HuH-7.5 (cell line): Measurements from ENCODE around the gene CASQ2.
"Not testable (repeated sequence)": the region's sequence is repeated elsewhere in the genome, so short reads cannot be mapped to it uniquely, and the experiment has no call there.

ENCODE experiments used
- DNase-seq: peaks from one replicate; pipeline ENCODE4 v3.0.0; 2011; ENCODE audit warnings: low spot score

CASQ2 gene

DNA sequence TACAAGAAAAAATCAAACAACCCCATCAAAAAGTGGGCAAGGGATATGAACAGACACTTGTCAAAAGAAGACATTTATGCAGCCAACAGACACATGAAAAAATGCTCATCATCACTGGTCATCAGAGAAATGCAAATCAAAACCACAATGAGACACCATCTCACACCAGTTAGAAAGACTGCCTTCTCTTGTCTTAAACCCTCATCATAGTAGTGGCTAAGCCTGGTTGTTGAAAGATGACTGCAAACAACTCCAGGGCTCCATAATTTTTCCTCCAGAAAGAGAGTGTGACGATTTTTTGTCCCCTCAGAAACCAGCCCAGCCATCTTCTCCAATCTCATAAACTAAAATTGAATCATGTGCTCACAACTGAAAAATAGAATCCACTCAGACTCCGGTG is 12.1 kb upstream of the CASQ2 start:
- DNase-seq = not testable (repeated sequence)

GRCh38 chr1:115779075-115779474 is 10.6 kb upstream of the CASQ2 start:
- not testable (repeated sequence) for DNase-seq

- DNase-seq = peak; percentile 47
These were observed 3.4 kb upstream of the CASQ2 start for GRCh38 chr1:115771847-115772457.

DNA sequence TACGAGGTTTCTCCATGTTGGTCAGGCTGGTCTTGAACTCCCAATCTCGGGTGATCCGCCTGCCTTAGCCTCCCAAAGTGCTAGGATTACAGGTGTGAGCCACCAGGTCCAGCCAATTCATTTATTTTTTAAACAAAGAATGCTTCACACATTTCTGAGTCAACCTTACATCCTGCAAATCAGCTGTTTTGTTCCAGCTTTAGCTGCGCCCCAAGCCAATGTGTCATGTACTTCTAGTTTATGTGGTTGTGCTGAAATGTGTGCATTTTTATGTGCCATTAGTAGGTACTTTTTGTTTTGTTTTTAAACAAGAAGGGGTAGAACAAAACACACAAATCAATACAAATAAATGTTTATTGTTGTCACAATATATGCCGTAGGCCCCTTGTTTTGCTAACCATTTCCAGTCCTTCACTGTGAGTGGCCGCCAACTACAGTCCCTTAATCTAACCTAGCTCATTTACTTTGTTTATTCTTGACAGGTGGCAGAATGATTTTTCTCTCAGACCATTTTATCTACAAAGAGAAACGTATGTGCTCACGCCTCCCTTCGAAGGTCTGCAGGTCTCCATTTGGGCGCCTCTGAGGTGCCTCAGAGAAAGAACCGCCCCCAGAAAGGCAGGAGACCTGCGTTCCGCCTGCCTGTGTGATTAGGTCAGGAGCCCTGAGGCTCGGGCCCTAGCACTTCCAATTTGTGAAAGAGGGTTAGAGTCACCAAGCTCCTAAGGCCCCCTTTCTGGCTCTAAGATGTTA is 2.8 kb upstream of the CASQ2 start:
- DNase-seq = no peak

GRCh38 chr1:115767403-115767802 is 1.1 kb downstream of the CASQ2 start:
- no peak for DNase-seq

DNA sequence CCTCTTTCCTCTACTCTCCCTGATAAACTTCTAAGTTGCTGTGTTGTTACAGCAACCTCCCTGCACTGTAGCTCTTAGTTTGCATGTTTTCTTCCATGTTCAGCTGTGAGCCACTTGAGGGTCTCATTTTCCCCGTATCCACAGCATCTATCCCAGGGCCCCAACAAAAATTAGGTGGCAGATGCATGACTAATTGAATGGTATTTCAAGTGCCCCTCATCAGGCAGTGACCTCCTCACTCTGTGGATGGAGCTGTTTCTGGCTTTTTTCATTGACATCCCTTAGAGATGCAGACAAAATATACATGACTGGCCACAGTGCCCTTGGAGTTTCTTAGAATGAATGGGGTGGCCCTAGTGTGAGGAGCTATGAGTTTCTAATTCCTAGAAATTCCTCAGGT is 3.4 kb downstream of the CASQ2 start:
- DNase-seq = no peak

- peak; percentile 42 for DNase-seq
These were observed 4.0 kb downstream of the CASQ2 start for GRCh38 chr1:115764541-115764940.

DNA sequence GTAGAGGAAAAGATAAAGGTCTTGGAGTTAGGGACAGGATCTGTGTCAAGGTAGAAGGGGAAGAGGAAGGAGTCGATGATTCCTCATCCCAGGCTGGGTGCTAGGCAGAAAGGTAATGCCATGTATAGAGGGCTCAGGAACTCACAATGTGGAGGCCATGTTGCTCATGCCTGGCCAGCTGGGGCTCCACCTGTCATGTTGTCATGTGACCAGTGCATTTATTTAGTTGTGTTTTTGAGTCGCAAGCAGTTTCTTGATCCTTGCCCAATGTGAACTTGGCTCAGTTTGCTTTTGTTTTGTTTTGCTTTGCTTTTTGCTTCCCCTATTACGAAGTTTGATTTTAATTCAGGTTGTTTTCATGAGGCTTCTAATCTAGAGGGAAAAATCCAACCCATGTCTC is 5.7 kb downstream of the CASQ2 start:
- DNase-seq = no peak

DNA sequence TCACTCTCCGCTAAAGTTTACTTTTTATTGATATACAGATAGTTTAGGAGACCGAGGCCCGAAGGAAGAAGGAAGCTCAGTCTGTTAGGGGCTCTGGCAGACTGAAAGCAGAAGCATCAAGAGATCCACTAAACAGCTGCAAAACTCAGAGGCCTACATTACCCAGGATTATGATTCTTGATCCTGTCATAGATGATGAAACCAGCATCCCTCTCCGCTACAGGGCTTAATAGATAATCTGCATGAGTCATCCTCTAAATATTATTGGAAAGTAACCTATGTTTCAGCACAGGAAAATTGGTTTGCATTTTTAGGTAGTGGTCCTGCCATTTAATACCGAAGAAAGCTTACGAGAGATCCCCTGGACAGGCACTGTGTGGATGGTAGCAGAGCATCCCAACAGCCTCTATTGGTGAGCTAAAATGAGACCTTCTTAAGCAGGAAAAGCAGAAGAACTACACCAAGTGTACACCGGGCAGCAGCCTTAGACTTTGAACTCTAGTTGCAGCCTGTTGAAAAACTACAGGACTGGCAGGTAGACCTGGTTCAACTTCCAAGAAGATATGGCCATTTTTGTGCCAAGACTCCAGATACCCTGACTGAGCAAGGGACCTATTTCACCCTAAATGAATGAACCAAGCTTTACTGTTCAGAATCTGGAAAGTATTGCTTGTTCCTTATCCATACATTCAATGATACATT is 6.8 kb downstream of the CASQ2 start:
- DNase-seq = no peak

GRCh38 chr1:115757856-115758255 is 10.7 kb downstream of the CASQ2 start:
- DNase-seq = no peak

DNA sequence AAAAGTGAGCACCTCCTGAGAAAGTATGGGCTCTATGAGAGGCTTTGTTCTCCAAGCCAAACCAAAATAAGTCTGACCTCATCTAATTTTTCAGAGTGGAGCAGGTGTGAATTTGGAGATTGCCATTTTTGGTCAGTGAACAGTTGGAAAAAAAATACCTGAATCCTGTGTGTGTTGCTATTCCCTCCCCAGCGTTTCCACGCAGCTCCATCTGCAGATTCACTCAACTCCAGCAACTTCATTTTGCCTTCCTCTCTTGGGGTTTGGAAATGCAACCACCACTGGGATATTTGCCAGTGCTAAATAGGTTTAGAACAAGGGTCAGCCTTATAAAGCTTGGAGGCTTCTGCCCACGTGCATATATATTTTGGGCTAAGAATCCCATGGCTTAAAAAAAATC is 11.2 kb downstream of the CASQ2 start:
- DNase-seq = no peak

- no peak for DNase-seq
These were observed 12.8 kb downstream of the CASQ2 start for GRCh38 chr1:115755456-115756370.

DNA sequence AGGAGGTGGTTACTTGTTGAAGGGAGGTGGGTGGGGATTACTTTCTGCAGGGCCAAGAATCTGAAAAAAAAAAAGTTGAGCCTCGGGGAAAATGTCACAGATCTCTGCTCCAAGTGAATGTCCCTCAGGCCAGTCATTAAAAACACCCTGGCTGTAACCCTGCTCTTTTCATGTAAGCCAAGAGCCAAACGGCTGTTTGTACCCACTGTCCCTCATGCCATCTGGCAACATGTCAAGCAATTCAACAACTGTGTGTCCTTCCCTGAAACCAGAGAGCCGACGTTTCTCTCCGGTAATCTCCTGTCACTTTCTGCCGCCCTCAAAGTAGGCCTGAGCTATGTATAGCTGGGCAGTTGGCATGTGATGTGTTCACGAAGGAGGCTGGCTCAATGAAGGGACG is 14.7 kb downstream of the CASQ2 start:
- DNase-seq = no peak

DNA sequence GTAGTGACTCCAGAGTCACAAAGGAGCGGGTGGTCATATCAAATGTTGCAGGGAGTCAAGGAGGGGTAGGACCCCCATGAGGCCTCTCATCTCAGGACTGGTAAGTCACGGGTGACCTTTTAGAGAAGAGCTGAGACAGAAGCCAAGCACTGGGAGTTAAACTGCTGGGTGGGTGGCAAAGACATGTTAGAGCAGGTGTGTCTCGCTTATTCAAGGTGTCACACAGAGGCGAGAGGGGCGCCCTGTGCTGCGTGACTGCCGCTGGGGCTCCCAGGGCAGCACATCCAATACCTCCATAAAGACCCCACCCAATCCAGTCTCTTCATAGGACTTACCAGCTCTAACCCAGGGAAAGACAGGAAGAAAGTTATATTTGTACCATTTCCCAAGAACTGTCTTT is 15.2 kb downstream of the CASQ2 start:
- no peak for DNase-seq

- no peak for DNase-seq
These were observed 19.9 kb downstream of the CASQ2 start for GRCh38 chr1:115748401-115749150.

DNA sequence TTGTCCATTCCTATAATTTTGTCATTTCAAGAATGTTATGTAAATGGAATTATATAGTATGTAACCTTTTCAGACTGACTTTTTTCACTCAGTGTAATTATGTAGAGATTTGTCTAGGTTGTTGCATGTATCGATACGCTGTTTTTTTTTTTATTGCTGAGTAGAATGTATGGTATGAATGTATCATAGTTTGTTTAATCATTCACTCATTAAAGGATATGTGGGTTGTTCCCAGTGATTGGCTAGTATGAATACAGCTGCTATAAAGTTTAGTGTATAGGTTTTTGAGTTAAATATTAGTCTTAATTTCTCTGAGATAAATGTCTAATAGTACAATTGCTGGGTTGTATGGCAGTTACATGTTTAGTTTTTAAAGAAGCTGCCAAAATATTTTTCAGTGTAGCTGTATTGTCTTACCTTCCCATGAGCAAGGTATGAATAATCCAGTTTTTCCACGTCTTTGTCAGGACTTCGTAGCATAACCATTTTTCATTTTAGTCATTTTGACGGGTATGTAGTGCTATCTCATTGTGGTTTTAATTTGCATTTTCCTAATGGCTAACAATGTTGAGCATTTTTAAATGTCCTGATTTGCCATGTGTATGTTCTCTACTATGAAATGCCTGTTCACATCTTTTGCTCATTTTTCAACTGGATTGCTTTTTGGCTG is 22.4 kb downstream of the CASQ2 start:
- DNase-seq = no peak

DNA sequence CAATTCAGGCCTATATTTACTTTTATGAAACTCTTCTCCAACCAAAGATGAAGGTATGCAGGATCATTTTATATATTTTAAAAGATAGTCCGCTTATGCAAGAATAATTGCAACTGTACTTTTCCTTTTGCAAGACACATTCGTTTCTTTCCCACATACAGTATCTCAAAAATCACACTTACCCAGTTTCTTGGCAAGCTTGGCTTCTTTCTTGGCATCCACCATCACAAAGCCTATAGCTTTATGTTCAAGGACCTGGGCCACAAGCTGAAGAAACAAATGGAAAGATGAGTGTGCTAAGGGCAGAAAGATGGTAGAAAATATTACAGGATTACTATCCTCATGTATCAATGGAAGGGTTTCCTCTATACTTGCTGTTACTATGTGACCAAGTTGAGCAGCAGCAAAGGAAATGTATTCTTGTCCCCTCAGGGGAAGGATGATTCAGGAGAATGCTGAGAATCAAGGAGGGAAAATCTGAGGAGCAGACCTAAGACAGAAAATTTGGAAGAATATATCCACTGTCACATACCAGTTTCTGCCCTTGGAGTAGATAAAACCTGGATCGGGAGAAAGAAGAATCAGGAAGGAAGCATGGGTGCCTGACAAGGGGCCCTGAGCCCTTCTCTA is 23.8 kb downstream of the CASQ2 start:
- DNase-seq = no peak

GRCh38 chr1:115740811-115741210 is 27.7 kb downstream of the CASQ2 start:
- no peak for DNase-seq

- no peak for DNase-seq
These were observed 36.2 kb downstream of the CASQ2 start for GRCh38 chr1:115732316-115732715.

- DNase-seq = no peak
These were observed 38.8 kb downstream of the CASQ2 start for GRCh38 chr1:115729756-115730155.
